ENCODE results near the gene TOB1.
A peak's percentile ranks its signal among the peaks of the same experiment; 100 is the strongest.

TOB1 gene, protein sequence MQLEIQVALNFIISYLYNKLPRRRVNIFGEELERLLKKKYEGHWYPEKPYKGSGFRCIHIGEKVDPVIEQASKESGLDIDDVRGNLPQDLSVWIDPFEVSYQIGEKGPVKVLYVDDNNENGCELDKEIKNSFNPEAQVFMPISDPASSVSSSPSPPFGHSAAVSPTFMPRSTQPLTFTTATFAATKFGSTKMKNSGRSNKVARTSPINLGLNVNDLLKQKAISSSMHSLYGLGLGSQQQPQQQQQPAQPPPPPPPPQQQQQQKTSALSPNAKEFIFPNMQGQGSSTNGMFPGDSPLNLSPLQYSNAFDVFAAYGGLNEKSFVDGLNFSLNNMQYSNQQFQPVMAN

DNA sequence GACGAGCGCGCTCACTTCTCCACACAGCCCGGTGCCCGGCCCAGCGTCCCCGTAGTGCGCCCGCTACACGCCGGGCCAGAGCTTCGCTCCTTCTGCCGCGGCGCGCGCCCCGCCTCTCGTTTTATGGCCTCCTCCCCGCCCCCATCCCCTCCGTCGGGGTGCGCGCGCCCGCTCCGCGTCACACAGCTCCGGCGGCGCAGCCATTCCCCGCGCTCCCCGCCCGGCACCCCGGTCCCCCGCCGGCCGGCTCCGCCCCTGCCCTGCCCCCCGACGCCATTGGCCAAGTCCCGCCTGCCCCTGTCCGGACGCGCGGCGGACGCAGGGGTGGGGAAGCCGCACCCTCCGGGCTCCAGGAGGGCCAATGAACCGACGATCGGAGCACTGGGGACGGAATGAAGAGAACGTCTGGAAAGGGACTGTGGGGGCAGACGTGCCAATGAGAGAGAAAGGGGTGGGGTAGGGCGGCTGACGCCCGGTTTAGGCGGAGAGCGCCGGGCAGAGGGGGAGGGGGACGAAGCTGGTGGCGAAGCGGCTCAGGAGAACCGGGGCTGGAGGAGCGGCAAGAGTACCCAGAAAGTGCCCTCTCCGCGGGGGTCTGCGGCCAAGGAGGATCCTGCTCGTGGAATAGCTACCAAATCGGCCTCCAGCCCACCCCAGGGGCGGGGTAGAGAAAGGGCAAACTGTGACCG is at the start of gene TOB1:
Gene TOB1 (minus strand): TSS at position 94 of the 689 bp plus-strand sequence. CDS start 2,337 bp downstream, outside the sequence.
- DNase-seq: peak; percentile 91 to 99 (median 98)
- intact Hi-C loops (cut with DNase I): loop anchor here (2.0 kb wide), 2 partner anchors 26 to 64 kb away; no protein-coding TSS in a partner anchor

- DNase-seq: no peak
- intact Hi-C loops (cut with DNase I): no loop called here
These were observed 48.4 kb upstream of the TOB1 start for GRCh38 chr17:50914505-50915063.

- no peak for DNase-seq
- intact Hi-C loops (cut with DNase I): no loop called here
These were observed 47.0 kb upstream of the TOB1 start for GRCh38 chr17:50913120-50913519.

DNA sequence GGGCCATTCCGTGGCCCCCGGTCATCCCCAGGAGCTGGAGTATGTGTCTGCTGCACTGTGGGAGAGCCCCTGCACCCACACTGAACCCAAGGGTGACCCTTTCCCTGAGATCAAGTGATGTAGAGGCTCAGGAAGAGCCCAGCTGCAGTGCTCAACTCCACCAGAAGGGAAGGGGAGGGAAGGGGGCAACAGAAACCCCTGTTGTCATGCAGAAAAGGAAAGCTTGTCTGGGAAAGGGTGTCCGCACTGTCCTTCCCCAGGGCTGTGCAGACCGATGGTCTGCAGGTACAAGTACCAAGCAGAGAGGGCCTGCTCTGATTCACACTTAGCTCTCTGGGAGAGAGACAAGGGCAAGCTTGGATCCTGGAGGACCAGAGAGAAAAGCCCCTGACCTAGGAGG is 45.7 kb upstream of the TOB1 start:
- DNase-seq: no peak
- intact Hi-C loops (cut with DNase I): no loop called here

- DNase-seq: no peak
- intact Hi-C loops (cut with DNase I): no loop called here
These were observed 45.3 kb upstream of the TOB1 start for GRCh38 chr17:50911450-50911849.

DNA sequence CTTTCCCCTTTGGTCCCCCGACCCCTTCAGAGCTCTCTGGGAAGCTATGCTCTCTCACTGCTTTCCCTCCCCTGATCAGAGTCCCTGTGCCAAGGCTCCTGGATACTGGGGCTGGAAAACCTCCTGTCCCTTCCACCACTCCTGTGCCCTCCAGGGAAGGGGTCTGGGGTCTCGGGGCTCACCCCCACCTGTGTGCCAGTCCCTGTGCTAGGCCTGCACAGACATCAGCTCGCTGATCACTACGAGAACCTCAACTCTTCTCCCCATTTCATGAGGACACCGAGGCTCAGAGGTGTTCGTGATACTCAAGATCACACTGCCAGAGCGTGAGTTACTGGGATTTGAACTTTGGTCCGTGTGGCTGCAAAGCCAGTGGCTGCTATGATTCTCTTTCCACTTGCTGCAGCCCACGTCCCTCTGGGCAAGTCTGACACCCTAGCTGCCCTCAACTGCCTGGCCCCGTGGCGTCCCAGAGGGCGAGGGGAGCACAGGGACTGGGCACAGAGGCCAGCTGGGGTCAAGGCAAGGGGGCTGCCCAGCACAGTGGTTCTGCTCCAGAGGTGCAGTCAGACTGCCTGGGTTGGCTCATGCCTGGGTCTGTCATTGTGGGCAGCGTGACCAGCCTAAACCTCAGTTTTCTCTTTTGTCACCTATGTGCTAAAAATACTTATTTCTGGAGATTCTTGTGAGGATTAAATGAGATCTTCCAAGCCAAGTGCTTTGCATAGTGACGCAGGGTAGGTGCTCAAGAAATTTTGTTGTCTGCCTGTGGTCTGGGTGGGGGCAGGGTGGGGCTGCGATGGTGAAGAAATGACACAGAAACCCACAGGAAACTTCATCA is 43.8 kb upstream of the TOB1 start:
- no peak for DNase-seq
- intact Hi-C loops (cut with DNase I): no loop called here

- no peak for DNase-seq
- intact Hi-C loops (cut with DNase I): no loop called here
These were observed 43.0 kb upstream of the TOB1 start for GRCh38 chr17:50908860-50909764.

DNA sequence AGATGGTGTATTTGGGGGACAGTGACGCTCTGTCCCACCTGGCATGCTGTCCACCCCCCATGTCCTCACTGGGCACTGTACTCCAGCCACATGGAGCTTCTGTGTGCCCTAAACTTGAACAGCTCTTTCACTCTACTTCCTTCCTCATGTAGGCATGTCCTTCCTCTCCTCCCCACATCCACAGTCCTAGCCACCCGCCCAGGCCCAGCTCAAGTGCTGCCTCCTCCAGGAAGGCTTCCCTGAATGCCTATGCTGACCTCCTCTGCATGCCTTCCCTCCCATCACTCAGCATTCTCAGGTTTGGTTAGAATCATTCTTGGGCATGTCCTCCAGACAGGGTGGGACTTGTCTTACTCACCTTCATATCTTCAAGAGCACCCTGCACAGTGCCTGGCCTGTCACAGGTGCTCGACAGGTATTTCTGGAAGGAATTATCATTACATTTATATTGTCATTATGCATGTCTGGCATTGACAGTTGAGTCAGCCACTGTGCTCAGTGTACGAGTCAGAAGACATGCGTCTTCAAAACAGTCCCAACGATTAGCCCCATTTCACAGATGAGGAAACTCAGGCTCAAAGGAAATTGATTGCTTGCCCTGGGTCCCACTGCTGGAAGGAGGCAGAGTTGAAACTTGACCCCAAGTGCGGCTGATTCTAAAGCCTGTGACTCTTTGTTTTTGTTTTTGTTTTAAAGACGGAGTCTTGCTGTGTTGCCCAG is 42.1 kb upstream of the TOB1 start:
- DNase-seq: no peak
- intact Hi-C loops (cut with DNase I): no loop called here

DNA sequence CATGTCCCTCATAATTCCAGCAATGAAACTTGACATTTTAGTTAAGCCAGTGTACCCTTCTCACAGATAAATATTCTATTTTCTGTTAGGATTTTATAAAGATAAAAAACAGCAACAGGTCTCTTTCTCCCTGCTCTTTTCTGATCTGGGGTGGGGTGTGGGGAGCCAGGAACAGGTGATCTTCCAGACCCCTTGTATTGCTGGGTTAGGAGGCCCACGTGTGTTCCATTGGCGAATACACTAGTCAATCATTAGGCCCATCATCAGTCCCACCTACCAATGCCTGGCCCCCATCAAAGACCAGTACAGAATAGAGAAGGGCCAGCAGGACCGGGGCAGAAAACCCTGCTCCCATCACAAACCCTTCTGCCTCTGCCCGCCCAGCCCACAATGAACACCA is 40.3 kb upstream of the TOB1 start:
- intact Hi-C loops (cut with DNase I): no loop called here

DNA sequence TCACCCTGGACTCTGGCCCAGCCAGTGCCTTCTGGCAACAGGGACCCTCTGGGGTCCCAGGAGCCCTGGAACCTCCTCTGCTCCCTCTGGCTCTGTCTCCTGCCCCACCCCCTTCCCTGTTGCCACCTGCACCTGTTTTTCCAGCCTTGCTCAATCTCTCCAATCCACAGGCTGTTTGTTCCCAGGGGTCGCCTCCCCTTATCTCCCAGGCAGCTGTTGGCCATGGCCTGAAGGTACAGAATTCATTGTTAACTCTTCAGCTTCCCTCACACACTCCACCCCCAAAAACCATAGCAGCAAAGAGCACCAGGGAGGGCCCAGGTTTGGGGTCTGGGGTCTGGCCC is 39.3 kb upstream of the TOB1 start:
- DNase-seq: no peak
- intact Hi-C loops (cut with DNase I): no loop called here

More for the DNA sequence above, 40.3 kb upstream of the TOB1 start:
- no peak for DNase-seq

- peak in 40 of 42 donors; percentile 17 to 85 (median 60) for DNase-seq
- intact Hi-C loops (cut with DNase I): no loop called here
These were observed 38.6 kb upstream of the TOB1 start for GRCh38 chr17:50904518-50905459.

DNA sequence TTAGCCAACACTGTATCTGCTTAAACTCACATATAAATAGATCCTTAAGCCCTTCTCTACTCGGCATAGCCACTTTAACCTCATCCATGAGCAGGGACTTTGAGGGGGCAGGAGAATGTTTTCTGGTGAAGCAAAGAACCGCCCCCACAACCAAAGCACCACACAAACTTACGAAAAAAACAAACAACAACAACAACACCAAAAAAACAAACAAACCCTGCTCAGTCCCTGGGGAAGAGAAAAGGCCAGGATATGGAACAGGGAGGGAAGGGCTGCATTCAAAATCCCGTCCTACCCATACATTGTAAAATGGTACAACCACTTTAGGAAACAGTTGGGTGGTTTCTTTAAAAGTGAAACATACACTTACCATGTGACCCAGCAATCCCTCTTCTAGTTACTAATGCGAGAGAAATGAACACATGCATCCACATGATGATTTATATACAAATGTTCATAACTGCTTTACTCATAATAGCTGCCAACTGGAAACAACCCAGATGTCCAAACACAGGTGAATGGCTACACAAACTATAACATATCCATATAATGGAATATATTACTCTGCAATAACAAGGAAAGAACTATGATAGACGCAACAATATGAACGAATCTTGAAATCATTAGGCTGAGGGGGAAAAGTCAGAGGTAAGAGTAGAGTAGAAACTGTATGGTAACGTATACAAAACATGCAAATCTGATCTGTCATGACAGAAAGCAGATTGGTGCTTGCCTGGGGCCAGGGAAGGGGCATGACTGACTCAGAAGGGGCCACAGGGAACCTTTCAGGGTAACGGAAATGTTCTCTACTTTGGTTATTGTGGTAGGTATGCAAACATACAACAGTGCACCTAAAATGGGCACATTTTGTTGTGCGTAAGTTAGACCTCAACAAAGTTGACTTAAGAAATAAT is 37.7 kb upstream of the TOB1 start:
- intact Hi-C loops (cut with DNase I): no loop called here

GRCh38 chr17:50902372-50903353 is 36.5 kb upstream of the TOB1 start:
- no peak for DNase-seq
- intact Hi-C loops (cut with DNase I): no loop called here

More for the DNA sequence above, 37.7 kb upstream of the TOB1 start:
- DNase-seq: no peak

DNA sequence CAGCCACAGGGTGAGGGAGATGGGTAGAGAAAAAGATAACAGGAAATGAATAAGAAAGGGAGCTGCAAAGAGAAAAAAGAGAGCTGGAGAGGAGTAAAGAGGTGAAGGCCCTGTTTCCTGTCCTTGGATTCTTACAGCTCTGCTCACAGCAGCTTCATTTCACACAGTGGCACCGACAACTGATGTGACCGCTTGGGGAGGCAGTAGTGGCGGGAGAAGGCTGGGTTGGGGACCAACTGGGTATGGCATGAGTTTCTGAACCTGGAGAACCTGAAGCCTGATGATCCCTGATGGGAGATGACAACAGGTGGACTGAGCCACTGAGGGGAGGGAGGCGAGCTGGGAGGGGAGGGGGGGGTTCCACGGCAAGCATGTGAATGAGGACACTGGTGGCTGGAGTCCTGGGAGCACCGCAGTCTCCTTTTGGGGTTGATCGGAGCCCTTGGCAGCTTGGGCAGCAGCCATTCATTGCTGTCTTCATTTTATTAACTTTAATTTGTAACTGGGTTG is 34.3 kb upstream of the TOB1 start:
- intact Hi-C loops (cut with DNase I): no loop called here
- DNase-seq: no peak
